Liver (tissue), 9 donors: ENCODE data around the gene UBE2U. TPM values are rescaled to one million over a fixed set of nuclear protein-coding genes. Genes with fewer than 3 reads are reported as not detected.

Experiments
- DNase-seq: peaks from one replicate; pipeline ENCODE4 v3.0.0-alpha.2; 2017; ENCODE audit warnings: low spot score
- H3K27ac ChIP-seq, 2 donors: one replicate each; pipeline ENCODE4 v1.7.0; 2013; ENCODE audit warnings: inconsistent platforms in 2 of 2, low read length in 2 of 2, control low read depth in 1 of 2, low read depth in 1 of 2, mild to moderate bottlenecking in 1 of 2
- H3K27me3 ChIP-seq, 4 donors: one replicate each; pipeline versions ENCODE4 v1.6.1 to v1.7.0; 2013; ENCODE audit warnings: low read length in 3 of 4, inconsistent platforms in 1 of 4, mild to moderate bottlenecking in 1 of 4, moderate library complexity in 1 of 4; ENCODE audit not compliant: control insufficient read depth in 4 of 4, insufficient read depth in 4 of 4
- H3K36me3 ChIP-seq, 4 donors: one replicate each; pipeline versions ENCODE4 v1.6.1 to v1.7.0; 2013; ENCODE audit warnings: low read length in 3 of 4, mild to moderate bottlenecking in 3 of 4, low read depth in 1 of 4, moderate library complexity in 1 of 4; ENCODE audit not compliant: control insufficient read depth in 4 of 4, insufficient read depth in 3 of 4
- H3K4me1 ChIP-seq, 4 donors: one replicate each; pipeline versions ENCODE4 v1.6.1 to v1.7.0; 2013; ENCODE audit warnings: low read length in 3 of 4, mild to moderate bottlenecking in 3 of 4, moderate library complexity in 1 of 4; ENCODE audit not compliant: control insufficient read depth in 4 of 4, insufficient read depth in 4 of 4
- H3K4me3 ChIP-seq, 3 donors: one replicate each; pipeline versions ENCODE4 v1.6.1 to v1.7.0; 2013; ENCODE audit warnings: low read length in 3 of 3, control low read depth in 1 of 3, low read depth in 1 of 3, mild to moderate bottlenecking in 1 of 3
- H3K9ac ChIP-seq, 2 donors: one replicate each; pipeline ENCODE4 v1.7.0; 2013; ENCODE audit warnings: low read length in 2 of 2, mild to moderate bottlenecking in 2 of 2, moderate library complexity in 2 of 2, control low read depth in 1 of 2, low read depth in 1 of 2
- H3K9me3 ChIP-seq, 4 donors: one replicate each; pipeline versions ENCODE4 v1.6.1 to v1.7.0; 2013; ENCODE audit warnings: low read length in 3 of 4; ENCODE audit not compliant: control insufficient read depth in 4 of 4
- EGR1 ChIP-seq, 2 donors: IDR thresholded peaks; 2 replicates each; pipeline ENCODE4 v1.6.1; 2016 to 2018; ENCODE audit warnings: antibody characterized with exemption in 2 of 2, low read depth in 2 of 2
- FOXA1 ChIP-seq: IDR thresholded peaks from 2 replicates; pipeline ENCODE4 v1.6.1; 2016; ENCODE audit warnings: antibody characterized with exemption
- FOXA2 ChIP-seq: IDR thresholded peaks from 2 replicates; pipeline ENCODE4 v1.6.1; 2016; ENCODE audit warnings: antibody characterized with exemption
- GABPA ChIP-seq, 2 donors: IDR thresholded peaks in 1 of 2; conservative IDR thresholded peaks in 1 of 2; 2 replicates each; pipeline ENCODE4 v1.6.1; 2016; ENCODE audit warnings: antibody characterized with exemption in 2 of 2, mild to moderate bottlenecking in 1 of 2, moderate library complexity in 1 of 2
- HNF4A ChIP-seq, 2 donors: conservative IDR thresholded peaks; 2 replicates each; pipeline ENCODE4 v1.6.1; 2016; ENCODE audit warnings: antibody characterized with exemption in 2 of 2, mild to moderate bottlenecking in 2 of 2
- HNF4G ChIP-seq: IDR thresholded peaks from 2 replicates; pipeline ENCODE4 v1.6.1; 2016; ENCODE audit warnings: antibody characterized with exemption
- JUND ChIP-seq, 2 donors: IDR thresholded peaks; 2 replicates each; pipeline ENCODE4 v1.6.1; 2016; ENCODE audit warnings: antibody characterized with exemption in 2 of 2
- NR2F2 ChIP-seq: IDR thresholded peaks from 2 replicates; pipeline ENCODE4 v1.6.1; 2016; ENCODE audit warnings: antibody characterized with exemption
- RAD21 ChIP-seq, 2 donors: IDR thresholded peaks; 2 replicates each; pipeline ENCODE4 v1.6.1; 2016; ENCODE audit warnings: antibody characterized with exemption in 2 of 2, mild to moderate bottlenecking in 2 of 2
- RXRA ChIP-seq, 2 donors: IDR thresholded peaks; 2 replicates each; pipeline ENCODE4 v1.6.1; 2017 to 2018; ENCODE audit warnings: antibody characterized with exemption in 2 of 2, mild to moderate bottlenecking in 1 of 2
- SP1 ChIP-seq: IDR thresholded peaks from 2 replicates; pipeline ENCODE4 v1.6.1; 2018; ENCODE audit warnings: antibody characterized with exemption, mild to moderate bottlenecking
- TAF1 ChIP-seq: conservative IDR thresholded peaks from 2 replicates; pipeline ENCODE4 v1.6.1; 2016; ENCODE audit warnings: antibody characterized with exemption, mild to moderate bottlenecking
- YY1 ChIP-seq: IDR thresholded peaks from 2 replicates; pipeline ENCODE4 v1.6.1; 2016; ENCODE audit warnings: antibody characterized with exemption, mild to moderate bottlenecking
- WGBS: extraction: QIAGEN DNeasy Blood & Tissue Kit; methylation state at CpG from one replicate; pipeline ENCODE4 v1.1.7; 2013; 5-methylcytosine and 5-hydroxymethylcytosine counted together
- polyA plus RNA-seq, 2 donors: library from polyadenylated mRNA; stranded (reverse) in 1 of 2; unstranded in 1 of 2; fragments of 200-250 nt in 1 of 2; fragments of >200 nt in 1 of 2; fragmentation: Nextera tagmentation in 1 of 2; extraction: Ambion mirVana in 1 of 2; gene quantifications; one replicate each; pipeline versions ENCODE4 v1.2.1 to v1.2.3, GENCODE V29; 2013 to 2015
- total RNA-seq, 2 donors: library from RNA; depleted of rRNA; stranded (reverse); fragments of >200 nt; gene quantifications; one replicate each; pipeline ENCODE4 v1.2.3, GENCODE V29; 2014
- TF ChIP-seq, protein P1 (sequence below): IDR thresholded peaks from 2 replicates; pipeline ENCODE4 v1.6.1; 2016; ENCODE audit warnings: antibody characterized with exemption
- TF ChIP-seq, protein P2 (sequence below): IDR thresholded peaks from 2 replicates; pipeline ENCODE4 v1.6.1; 2016; ENCODE audit warnings: antibody characterized with exemption
- TF ChIP-seq, protein P3 (sequence below): fragments of 150-350 bp; IDR thresholded peaks from 2 replicates; pipeline ENCODE4 v1.5.1; 2017; ENCODE audit warnings: improper control_type of control experiment, low read depth, low read length; ENCODE audit not compliant: missing input control
- TF ChIP-seq, protein P4 (sequence below): IDR thresholded peaks from 2 replicates; pipeline ENCODE4 v1.6.1; 2016; ENCODE audit warnings: antibody characterized with exemption, mild to moderate bottlenecking
- TF ChIP-seq, protein P5 (sequence below): IDR thresholded peaks from 2 replicates; pipeline ENCODE4 v1.6.1; 2016; ENCODE audit warnings: antibody characterized with exemption
- donor health status: healthy.
- donor health status: healthy.
- donor health status: healthy.
- donor health status: healthy.
- donor health status: healthy.

UBE2U gene
- total and polyA plus RNA-seq, 4 donors: not detected

DNA sequence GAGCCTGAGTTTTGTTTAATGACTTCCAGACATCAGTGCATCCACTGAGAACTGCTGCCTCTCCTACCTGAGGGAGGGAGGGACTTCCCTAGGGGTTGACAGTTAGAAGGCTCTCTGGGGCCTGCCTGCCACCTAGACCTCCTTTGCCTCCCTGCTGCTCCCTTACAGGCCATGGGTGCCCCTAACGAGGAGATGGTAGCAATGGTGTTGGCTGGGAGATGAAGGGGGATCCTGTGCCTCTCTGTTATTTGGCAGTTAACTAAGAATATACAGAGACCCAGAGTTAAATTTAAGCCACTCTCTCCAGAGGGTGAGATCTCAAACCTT lies 66.1 kb downstream of the UBE2U start:
- H3K27ac ChIP-seq: no peak overlapping the region
- H3K9me3 ChIP-seq: no peaks in the 10 kb centered on the region
- H3K4me3 ChIP-seq: no peak overlapping the region
- no peaks in the 10 kb centered on the region for H3K36me3 ChIP-seq
- 38% methylated on average over 1 of the region's 1 CpG for WGBS
- no peak for DNase-seq
- H3K4me1 ChIP-seq: no peaks in the 10 kb centered on the region
- H3K9ac ChIP-seq: no peak overlapping the region
- no peaks in the 10 kb centered on the region for H3K27me3 ChIP-seq
- TF ChIP-seq GABPA (IDR thresholded peaks at IDR 0.05 in 1 of 2, conservative IDR thresholded peaks at IDR 0.05 in 1 of 2): no peak
- TF ChIP-seq RXRA (IDR thresholded peaks at IDR 0.05): no peak
- TF ChIP-seq, protein P1, sequence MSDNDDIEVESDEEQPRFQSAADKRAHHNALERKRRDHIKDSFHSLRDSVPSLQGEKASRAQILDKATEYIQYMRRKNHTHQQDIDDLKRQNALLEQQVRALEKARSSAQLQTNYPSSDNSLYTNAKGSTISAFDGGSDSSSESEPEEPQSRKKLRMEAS: no peak
- TF ChIP-seq YY1: no peak
- no peak for TF ChIP-seq TAF1
- no peak for TF ChIP-seq SP1
- no peak for TF ChIP-seq FOXA2
- TF ChIP-seq RAD21 (IDR thresholded peaks at IDR 0.05): no peak
- TF ChIP-seq HNF4A (conservative IDR thresholded peaks at IDR 0.05): no peak
- TF ChIP-seq FOXA1: no peak
- TF ChIP-seq, protein P2, sequence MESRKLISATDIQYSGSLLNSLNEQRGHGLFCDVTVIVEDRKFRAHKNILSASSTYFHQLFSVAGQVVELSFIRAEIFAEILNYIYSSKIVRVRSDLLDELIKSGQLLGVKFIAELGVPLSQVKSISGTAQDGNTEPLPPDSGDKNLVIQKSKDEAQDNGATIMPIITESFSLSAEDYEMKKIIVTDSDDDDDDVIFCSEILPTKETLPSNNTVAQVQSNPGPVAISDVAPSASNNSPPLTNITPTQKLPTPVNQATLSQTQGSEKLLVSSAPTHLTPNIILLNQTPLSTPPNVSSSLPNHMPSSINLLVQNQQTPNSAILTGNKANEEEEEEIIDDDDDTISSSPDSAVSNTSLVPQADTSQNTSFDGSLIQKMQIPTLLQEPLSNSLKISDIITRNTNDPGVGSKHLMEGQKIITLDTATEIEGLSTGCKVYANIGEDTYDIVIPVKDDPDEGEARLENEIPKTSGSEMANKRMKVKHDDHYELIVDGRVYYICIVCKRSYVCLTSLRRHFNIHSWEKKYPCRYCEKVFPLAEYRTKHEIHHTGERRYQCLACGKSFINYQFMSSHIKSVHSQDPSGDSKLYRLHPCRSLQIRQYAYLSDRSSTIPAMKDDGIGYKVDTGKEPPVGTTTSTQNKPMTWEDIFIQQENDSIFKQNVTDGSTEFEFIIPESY: no peak
- TF ChIP-seq, protein P3, sequence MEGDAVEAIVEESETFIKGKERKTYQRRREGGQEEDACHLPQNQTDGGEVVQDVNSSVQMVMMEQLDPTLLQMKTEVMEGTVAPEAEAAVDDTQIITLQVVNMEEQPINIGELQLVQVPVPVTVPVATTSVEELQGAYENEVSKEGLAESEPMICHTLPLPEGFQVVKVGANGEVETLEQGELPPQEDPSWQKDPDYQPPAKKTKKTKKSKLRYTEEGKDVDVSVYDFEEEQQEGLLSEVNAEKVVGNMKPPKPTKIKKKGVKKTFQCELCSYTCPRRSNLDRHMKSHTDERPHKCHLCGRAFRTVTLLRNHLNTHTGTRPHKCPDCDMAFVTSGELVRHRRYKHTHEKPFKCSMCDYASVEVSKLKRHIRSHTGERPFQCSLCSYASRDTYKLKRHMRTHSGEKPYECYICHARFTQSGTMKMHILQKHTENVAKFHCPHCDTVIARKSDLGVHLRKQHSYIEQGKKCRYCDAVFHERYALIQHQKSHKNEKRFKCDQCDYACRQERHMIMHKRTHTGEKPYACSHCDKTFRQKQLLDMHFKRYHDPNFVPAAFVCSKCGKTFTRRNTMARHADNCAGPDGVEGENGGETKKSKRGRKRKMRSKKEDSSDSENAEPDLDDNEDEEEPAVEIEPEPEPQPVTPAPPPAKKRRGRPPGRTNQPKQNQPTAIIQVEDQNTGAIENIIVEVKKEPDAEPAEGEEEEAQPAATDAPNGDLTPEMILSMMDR: no peak
- TF ChIP-seq HNF4G: no peak
- no peak for TF ChIP-seq NR2F2
- TF ChIP-seq EGR1 (IDR thresholded peaks at IDR 0.05; ENCODE audit: low read depth in 2 of 2): no peak
- TF ChIP-seq, protein P4, sequence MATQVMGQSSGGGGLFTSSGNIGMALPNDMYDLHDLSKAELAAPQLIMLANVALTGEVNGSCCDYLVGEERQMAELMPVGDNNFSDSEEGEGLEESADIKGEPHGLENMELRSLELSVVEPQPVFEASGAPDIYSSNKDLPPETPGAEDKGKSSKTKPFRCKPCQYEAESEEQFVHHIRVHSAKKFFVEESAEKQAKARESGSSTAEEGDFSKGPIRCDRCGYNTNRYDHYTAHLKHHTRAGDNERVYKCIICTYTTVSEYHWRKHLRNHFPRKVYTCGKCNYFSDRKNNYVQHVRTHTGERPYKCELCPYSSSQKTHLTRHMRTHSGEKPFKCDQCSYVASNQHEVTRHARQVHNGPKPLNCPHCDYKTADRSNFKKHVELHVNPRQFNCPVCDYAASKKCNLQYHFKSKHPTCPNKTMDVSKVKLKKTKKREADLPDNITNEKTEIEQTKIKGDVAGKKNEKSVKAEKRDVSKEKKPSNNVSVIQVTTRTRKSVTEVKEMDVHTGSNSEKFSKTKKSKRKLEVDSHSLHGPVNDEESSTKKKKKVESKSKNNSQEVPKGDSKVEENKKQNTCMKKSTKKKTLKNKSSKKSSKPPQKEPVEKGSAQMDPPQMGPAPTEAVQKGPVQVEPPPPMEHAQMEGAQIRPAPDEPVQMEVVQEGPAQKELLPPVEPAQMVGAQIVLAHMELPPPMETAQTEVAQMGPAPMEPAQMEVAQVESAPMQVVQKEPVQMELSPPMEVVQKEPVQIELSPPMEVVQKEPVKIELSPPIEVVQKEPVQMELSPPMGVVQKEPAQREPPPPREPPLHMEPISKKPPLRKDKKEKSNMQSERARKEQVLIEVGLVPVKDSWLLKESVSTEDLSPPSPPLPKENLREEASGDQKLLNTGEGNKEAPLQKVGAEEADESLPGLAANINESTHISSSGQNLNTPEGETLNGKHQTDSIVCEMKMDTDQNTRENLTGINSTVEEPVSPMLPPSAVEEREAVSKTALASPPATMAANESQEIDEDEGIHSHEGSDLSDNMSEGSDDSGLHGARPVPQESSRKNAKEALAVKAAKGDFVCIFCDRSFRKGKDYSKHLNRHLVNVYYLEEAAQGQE: no peak
- TF ChIP-seq JUND (IDR thresholded peaks at IDR 0.05): no peak
- TF ChIP-seq, protein P5, sequence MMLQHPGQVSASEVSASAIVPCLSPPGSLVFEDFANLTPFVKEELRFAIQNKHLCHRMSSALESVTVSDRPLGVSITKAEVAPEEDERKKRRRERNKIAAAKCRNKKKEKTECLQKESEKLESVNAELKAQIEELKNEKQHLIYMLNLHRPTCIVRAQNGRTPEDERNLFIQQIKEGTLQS: no peak

DNA sequence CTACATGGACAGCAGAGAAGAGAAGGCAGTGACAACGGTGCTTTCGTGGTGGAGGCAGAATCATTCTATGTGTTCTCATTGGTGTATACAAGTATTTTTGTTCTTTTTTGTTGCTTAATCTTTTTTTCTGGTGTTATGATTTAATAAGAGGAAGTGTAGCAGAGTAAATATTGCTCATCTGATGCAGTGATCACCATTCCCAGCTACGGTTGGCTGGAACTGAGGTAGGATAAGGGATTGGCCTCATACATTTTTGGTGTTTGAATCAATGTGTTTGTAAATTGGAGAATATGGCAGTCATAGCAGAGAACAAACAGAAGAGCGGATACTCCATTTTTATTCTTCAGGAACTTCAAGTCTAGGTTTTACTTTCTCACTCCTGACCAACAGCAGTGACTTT lies 76.6 kb downstream of the UBE2U start:
- Histone ChIP-seq H3K4me1 (no peaks in the 10 kb centered on the region), H3K36me3 (no peaks in the 10 kb centered on the region), H3K27me3 (no peaks in the 10 kb centered on the region), H3K27ac (no peak overlapping the region), H3K9ac (no peak overlapping the region), H3K4me3 (no peak overlapping the region), H3K9me3 (no peaks in the 10 kb centered on the region)
- DNase-seq: no peak
- 92% methylated on average over 4 of the region's 4 CpGs for WGBS
- TF ChIP-seq RXRA (IDR thresholded peaks at IDR 0.05): no peak
- no peak for TF ChIP-seq EGR1 (IDR thresholded peaks at IDR 0.05; ENCODE audit: low read depth in 2 of 2)
- no peak for TF ChIP-seq FOXA2
- TF ChIP-seq FOXA1: no peak
- no peak for TF ChIP-seq TAF1
- TF ChIP-seq, protein P3: no peak
- TF ChIP-seq SP1: no peak
- no peak for TF ChIP-seq HNF4G
- no peak for TF ChIP-seq JUND (IDR thresholded peaks at IDR 0.05)
- TF ChIP-seq, protein P4: no peak
- no peak for TF ChIP-seq RAD21 (IDR thresholded peaks at IDR 0.05)
- TF ChIP-seq YY1: no peak
- TF ChIP-seq GABPA (IDR thresholded peaks at IDR 0.05 in 1 of 2, conservative IDR thresholded peaks at IDR 0.05 in 1 of 2): no peak
